H9 (cell line): ENCODE results near the gene KIF26B. TPM values are rescaled to one million over a fixed set of nuclear protein-coding genes. Genes with fewer than 3 reads are reported as not detected.

Experiments used
- DNase-seq: peaks from one replicate; pipeline ENCODE4 v3.0.0-alpha.2; 2017
- H2AFZ ChIP-seq: one replicate; pipeline ENCODE4 v1.6.1; 2013; ENCODE audit warnings: mild to moderate bottlenecking, low read length, control low read depth, moderate library complexity
- H2AK5ac ChIP-seq: 2 replicates; pipeline ENCODE4 v1.6.1; 2013; ENCODE audit warnings: low read length, control low read depth, mixed read lengths; ENCODE audit not compliant: insufficient read length
- H2BK120ac ChIP-seq: one replicate; pipeline ENCODE4 v1.6.1; 2013; ENCODE audit warnings: low read depth, mild to moderate bottlenecking, low read length, control low read depth, inconsistent platforms; ENCODE audit not compliant: poor library complexity, severe bottlenecking
- H2BK12ac ChIP-seq: 2 replicates; pipeline ENCODE4 v1.6.1; 2013; ENCODE audit warnings: low read length, control low read depth, mixed read lengths, low read depth; ENCODE audit not compliant: insufficient read length
- H2BK15ac ChIP-seq: 2 replicates; pipeline ENCODE4 v1.6.1; 2013; ENCODE audit warnings: low read depth, low read length, control low read depth
- H2BK20ac ChIP-seq: one replicate; pipeline ENCODE4 v1.6.1; 2013; ENCODE audit warnings: low read depth, mild to moderate bottlenecking, low read length, control low read depth, inconsistent platforms; ENCODE audit not compliant: poor library complexity, severe bottlenecking
- H2BK5ac ChIP-seq: 2 replicates; pipeline ENCODE4 v1.6.1; 2013; ENCODE audit warnings: low read length, control low read depth, mixed read lengths; ENCODE audit not compliant: insufficient read length
- H3K14ac ChIP-seq: 2 replicates; pipeline ENCODE4 v1.6.1; 2013; ENCODE audit warnings: low read length, control low read depth; ENCODE audit not compliant: insufficient read depth
- H3K18ac ChIP-seq: 2 replicates; pipeline ENCODE4 v1.6.1; 2013; ENCODE audit warnings: low read depth, mild to moderate bottlenecking, mixed read lengths, low read length, control low read depth; ENCODE audit not compliant: insufficient read length
- H3K23ac ChIP-seq: 2 replicates; pipeline ENCODE4 v1.6.1; 2013; ENCODE audit warnings: low read length, control low read depth, mixed read lengths, low read depth; ENCODE audit not compliant: insufficient read length
- H3K23me2 ChIP-seq: 2 replicates; pipeline ENCODE4 v1.6.1; 2013; ENCODE audit warnings: low read depth, mild to moderate bottlenecking, mixed read lengths, low read length, control low read depth; ENCODE audit not compliant: insufficient read length, poor library complexity, severe bottlenecking
- H3K27ac ChIP-seq: 2 replicates; pipeline ENCODE4 v1.5.1; 2013; ENCODE audit warnings: low read length, control low read depth, mixed read lengths, low read depth; ENCODE audit not compliant: insufficient read length
- H3K27me3 ChIP-seq: 2 replicates; pipeline ENCODE4 v1.6.1; 2013; ENCODE audit warnings: low read length, control low read depth, inconsistent platforms; ENCODE audit not compliant: insufficient read depth
- H3K4ac ChIP-seq: 2 replicates; pipeline ENCODE4 v1.6.1; 2013; ENCODE audit warnings: low read depth, mild to moderate bottlenecking, control low read depth, inconsistent platforms, low read length, moderate library complexity
- H3K4me1 ChIP-seq: 2 replicates; pipeline ENCODE4 v1.6.1; 2013; ENCODE audit warnings: low read length, control low read depth, inconsistent platforms; ENCODE audit not compliant: insufficient read depth
- H3K4me2 ChIP-seq: 2 replicates; pipeline ENCODE4 v1.6.1; 2013; ENCODE audit warnings: low read length, control low read depth, mixed read lengths; ENCODE audit not compliant: insufficient read length, insufficient read depth
- H3K56ac ChIP-seq: 2 replicates; pipeline ENCODE4 v1.6.1; 2013; ENCODE audit warnings: low read depth, mild to moderate bottlenecking, mixed read lengths, low read length, control low read depth; ENCODE audit not compliant: insufficient read length
- H3K79me1 ChIP-seq: 2 replicates; pipeline ENCODE4 v1.6.1; 2013; ENCODE audit warnings: low read depth, mild to moderate bottlenecking, moderate library complexity, low read length, control low read depth, inconsistent platforms; ENCODE audit not compliant: insufficient read depth, poor library complexity, severe bottlenecking
- H3K79me2 ChIP-seq: 2 replicates; pipeline ENCODE4 v1.6.1; 2013; ENCODE audit warnings: low read length, control low read depth, inconsistent platforms; ENCODE audit not compliant: insufficient read depth
- H3K9ac ChIP-seq: 2 replicates; pipeline ENCODE4 v1.6.1; 2013; ENCODE audit warnings: low read length, control low read depth, mixed read lengths; ENCODE audit not compliant: insufficient read length; ENCODE audit errors: extremely low read depth
- H3K9me3 ChIP-seq: one replicate; pipeline ENCODE4 v1.6.1; 2013; ENCODE audit warnings: low read depth, low read length, inconsistent platforms; ENCODE audit not compliant: control insufficient read depth
- H3T11ph ChIP-seq: one replicate; pipeline ENCODE4 v1.6.1; 2013; ENCODE audit warnings: mild to moderate bottlenecking, low read length, control low read depth, inconsistent platforms
- H4K20me1 ChIP-seq: one replicate; pipeline ENCODE4 v1.6.1; 2013; ENCODE audit not compliant: control insufficient read depth, insufficient read length, insufficient read depth
- H4K5ac ChIP-seq: 2 replicates; pipeline ENCODE4 v1.6.1; 2013; ENCODE audit warnings: low read depth, mild to moderate bottlenecking, mixed read lengths, low read length, control low read depth; ENCODE audit not compliant: insufficient read length
- H4K8ac ChIP-seq: replicated peaks from 2 replicates; pipeline ENCODE4 v1.6.1; 2013; ENCODE audit warnings: low read length, control low read depth, mixed read lengths, low read depth; ENCODE audit not compliant: insufficient read length
- H4K91ac ChIP-seq: 2 replicates; pipeline ENCODE4 v1.6.1; 2013; ENCODE audit warnings: low read depth, mild to moderate bottlenecking, moderate library complexity, mixed read lengths, low read length, control low read depth; ENCODE audit not compliant: insufficient read length
- H3K27ac Mint-ChIP-seq, 3 experiments: 2 replicates in 2 of 3; 3 replicates in 1 of 3; pipeline ENCODE4 v1.8.0; 2020 to 2021; ENCODE audit warnings: mixed read lengths in 3 of 3, mild to moderate bottlenecking in 1 of 3, moderate library complexity in 1 of 3
- H3K27me3 Mint-ChIP-seq: 2 replicates; pipeline ENCODE4 v1.8.0; 2021; ENCODE audit warnings: low read depth, mild to moderate bottlenecking, moderate library complexity, mixed read lengths
- H3K36me3 Mint-ChIP-seq, 3 experiments: 2 replicates in 2 of 3; 3 replicates in 1 of 3; pipeline ENCODE4 v1.8.0; 2020 to 2021; ENCODE audit warnings: low read depth in 3 of 3, mixed read lengths in 3 of 3; ENCODE audit not compliant: insufficient read depth in 1 of 3
- H3K4me1 Mint-ChIP-seq, 2 experiments: 2 replicates each; pipeline ENCODE4 v1.8.0; 2020; ENCODE audit warnings: mixed read lengths in 2 of 2
- H3K4me3 Mint-ChIP-seq, 2 experiments: 2 replicates in 1 of 2; 3 replicates in 1 of 2; pipeline ENCODE4 v1.8.0; 2020 to 2021; ENCODE audit warnings: mild to moderate bottlenecking in 2 of 2, mixed read lengths in 2 of 2, moderate library complexity in 1 of 2
- H3K9me3 Mint-ChIP-seq, 2 experiments: 2 replicates in 1 of 2; 3 replicates in 1 of 2; pipeline ENCODE4 v1.8.0; 2020; ENCODE audit warnings: mild to moderate bottlenecking in 2 of 2, mixed read lengths in 2 of 2, moderate library complexity in 1 of 2
- CTCF ChIP-seq: fragments of 200-600 bp; sonication (generic); conservative IDR thresholded peaks from 3 replicates; pipeline ENCODE4 v1.8.0; 2021; ENCODE audit warnings: antibody characterized with exemption, mild to moderate bottlenecking
- WGBS: extraction: QIAGEN DNeasy Blood & Tissue Kit; methylation state at CpG from one replicate; pipeline ENCODE4 v1.1.7; 2013; ENCODE audit warnings: missing lambda C conversion rate, low lambda C conversion rate, mixed read lengths; ENCODE audit not compliant: insufficient read length; ENCODE audit errors: extremely low coverage; 5-methylcytosine and 5-hydroxymethylcytosine counted together
- total RNA-seq: library from RNA; stranded (reverse); gene quantifications from 2 replicates; pipeline ENCODE4 v1.2.1, GENCODE V29; 2021

Gene KIF26B
- total RNA-seq, 1 experiment from 2014 or later: 0.13 TPM

GRCh38 chr1:245365095-245366020 is 210.6 kb downstream of the KIF26B start:
- no peak overlapping the region for H4K5ac ChIP-seq

More at GRCh38 chr1:245365095-245366020, 210.6 kb downstream of the KIF26B start:
- Histone ChIP-seq H3K9ac (no peak overlapping the region), H3K4ac (no peak overlapping the region), H3K23me2 (no peaks in the 10 kb centered on the region), H4K91ac (no peak overlapping the region), H3K27ac (no peak overlapping the region), H2BK15ac (no peak overlapping the region), H3K4me1 (no peaks in the 10 kb centered on the region), H2BK5ac (no peak overlapping the region), H2BK12ac (no peak overlapping the region), H3K9me3 (no peaks in the 10 kb centered on the region), H3K4me2 (no peak overlapping the region), H3K18ac (no peak overlapping the region), H3K56ac (no peak overlapping the region), H3K79me2 (no peaks in the 10 kb centered on the region), H2BK120ac (no peak overlapping the region), H2BK20ac (no peak overlapping the region), H3K14ac (no peak overlapping the region), H4K20me1 (no peaks in the 10 kb centered on the region), H3K27me3 (no peaks in the 10 kb centered on the region), H3K23ac (no peak overlapping the region), H2AK5ac (no peak overlapping the region), H3K79me1 (no peaks in the 10 kb centered on the region), H2AFZ (no peak overlapping the region), H3T11ph (no peak overlapping the region), H4K8ac (no peak overlapping the region)
- no CpG with 5 or more reads among the region's 21 CpGs for WGBS
- Mint-ChIP-seq H3K27ac (no peak overlapping the region; a peak in 1 of 7 replicates), H3K9me3 (peaks cover 0 to 6% of the 10 kb centered on the region in 2 experiments; a peak in 3 of 5 replicates), H3K27me3 (peaks cover 11% of the 10 kb centered on the region), H3K4me3 (no peak overlapping the region), H3K4me1 (no peaks in the 10 kb centered on the region), H3K36me3 (peaks cover 0 to 2% (median 0%) of the 10 kb centered on the region in 3 experiments; a peak in 2 of 7 replicates)
- DNase-seq: no peak
- TF ChIP-seq CTCF: no peak
